Measurements from ENCODE around the gene SH3YL1.

The SH3YL1 gene

GRCh38 chr2:281381-281780 lies 17.5 kb upstream of the SH3YL1 start:
- no peak for DNase-seq

GRCh38 chr2:280650-281110 lies 16.8 kb upstream of the SH3YL1 start:
- no peak for DNase-seq

GRCh38 chr2:279956-280649 lies 16.3 kb upstream of the SH3YL1 start:
- DNase-seq: no peak

- DNase-seq: no peak
Measured at GRCh38 chr2:279366-279765, 15.5 kb upstream of the SH3YL1 start.

GRCh38 chr2:278927-279320 lies 15.1 kb upstream of the SH3YL1 start:
- DNase-seq: no peak

GRCh38 chr2:278312-278926 lies 14.6 kb upstream of the SH3YL1 start:
- DNase-seq: no peak

GRCh38 chr2:275466-275865 lies 11.6 kb upstream of the SH3YL1 start:
- no peak for DNase-seq

- no peak for DNase-seq
Measured at GRCh38 chr2:274503-274902, 10.7 kb upstream of the SH3YL1 start.

GRCh38 chr2:273333-273732 lies 9.5 kb upstream of the SH3YL1 start:
- DNase-seq: no peak

GRCh38 chr2:271917-272316 lies 8.1 kb upstream of the SH3YL1 start:
- DNase-seq: no peak

GRCh38 chr2:270861-271260 lies 7.0 kb upstream of the SH3YL1 start:
- DNase-seq: no peak

GRCh38 chr2:269356-270030 lies 5.7 kb upstream of the SH3YL1 start:
- no peak for DNase-seq

- DNase-seq: no peak
Measured at GRCh38 chr2:268323-268722, 4.5 kb upstream of the SH3YL1 start.

GRCh38 chr2:264493-265468 lies 949 bp upstream of the SH3YL1 start, which contains the start of gene ACP1:
ACP1 (plus strand) TSS chr2:264947; CDS start chr2:264965, 18 bp downstream.
- DNase-seq: peak; percentile 94 to 95

- DNase-seq: no peak
Measured at GRCh38 chr2:263022-263738, 652 bp downstream of the SH3YL1 start.

- no peak for DNase-seq
Measured at GRCh38 chr2:262117-262516, 1.7 kb downstream of the SH3YL1 start.

GRCh38 chr2:260507-261161 lies 3.2 kb downstream of the SH3YL1 start:
- DNase-seq: no peak

- no peak for DNase-seq
Measured at GRCh38 chr2:259789-260331, 4.0 kb downstream of the SH3YL1 start.

- DNase-seq: no peak
Measured at GRCh38 chr2:258933-259332, 4.9 kb downstream of the SH3YL1 start.

- DNase-seq: no peak
Measured at GRCh38 chr2:257842-258241, 6.0 kb downstream of the SH3YL1 start.

- DNase-seq: no peak
Measured at GRCh38 chr2:257429-257828, 6.4 kb downstream of the SH3YL1 start.
